ENCODE measurements around the gene SIGLEC9.

The SIGLEC9 gene

DNA sequence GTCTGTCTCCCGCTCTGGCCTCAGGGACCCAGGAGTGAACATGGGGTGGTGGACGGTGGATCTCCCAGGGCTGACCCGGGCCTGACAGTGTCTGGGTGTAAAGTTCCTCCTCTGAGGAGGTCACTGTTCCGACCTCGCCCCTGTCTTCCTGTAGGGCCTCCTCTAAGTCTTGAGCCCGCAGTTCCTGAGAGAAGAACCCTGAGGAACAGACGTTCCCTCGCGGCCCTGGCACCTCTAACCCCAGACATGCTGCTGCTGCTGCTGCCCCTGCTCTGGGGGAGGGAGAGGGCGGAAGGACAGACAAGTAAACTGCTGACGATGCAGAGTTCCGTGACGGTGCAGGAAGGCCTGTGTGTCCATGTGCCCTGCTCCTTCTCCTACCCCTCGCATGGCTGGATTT, at the start of gene SIGLEC9:
SIGLEC9 (plus strand) TSS at position 178 of the 400 bp plus-strand sequence; CDS start at position 247, 69 bp downstream.
- DNase-seq (ENCODE audit: low read depth in 2 of 2): no peak

DNA sequence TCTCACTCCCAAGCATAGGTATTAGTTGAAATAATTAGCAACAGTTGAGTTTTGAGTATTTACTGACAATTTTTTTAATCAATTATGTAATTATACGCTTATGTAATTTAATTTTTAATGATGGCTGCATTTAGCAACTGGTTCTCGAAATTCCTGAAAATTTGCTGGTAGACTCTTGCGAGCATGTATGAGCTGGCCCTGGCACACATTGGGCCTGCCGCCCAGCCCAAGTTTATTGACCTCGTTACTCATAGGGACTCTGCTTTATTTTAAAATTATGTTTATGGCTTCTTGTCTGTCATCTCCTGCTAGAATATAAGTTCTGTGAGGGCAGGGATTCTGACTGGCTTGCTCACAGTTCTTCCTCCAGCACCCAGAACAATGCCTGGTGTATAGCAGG, 48.7 kb upstream of the SIGLEC9 start:
- DNase-seq (ENCODE audit: low read depth in 2 of 2): no peak

GRCh38 chr19:51076631-51077213, 48.0 kb upstream of the SIGLEC9 start:
- DNase-seq (ENCODE audit: low read depth in 2 of 2): no peak

GRCh38 chr19:51078104-51078503, 46.6 kb upstream of the SIGLEC9 start:
- DNase-seq (ENCODE audit: low read depth in 2 of 2): no peak

- DNase-seq (ENCODE audit: low read depth in 2 of 2): no peak
Observed at GRCh38 chr19:51078731-51079130, 46.0 kb upstream of the SIGLEC9 start.

GRCh38 chr19:51079481-51080110, 45.1 kb upstream of the SIGLEC9 start:
- DNase-seq (ENCODE audit: low read depth in 2 of 2): no peak

GRCh38 chr19:51081476-51081875, 43.2 kb upstream of the SIGLEC9 start:
- no peak for DNase-seq (ENCODE audit: low read depth in 2 of 2)

- no peak for DNase-seq (ENCODE audit: low read depth in 2 of 2)
Observed at GRCh38 chr19:51082611-51083010, 42.1 kb upstream of the SIGLEC9 start, which contains the start of gene KLK14. Gene KLK14, minus strand, starts transcription at chr19:51082887. Its CDS starts 273 bp downstream, at chr19:51082614.

DNA sequence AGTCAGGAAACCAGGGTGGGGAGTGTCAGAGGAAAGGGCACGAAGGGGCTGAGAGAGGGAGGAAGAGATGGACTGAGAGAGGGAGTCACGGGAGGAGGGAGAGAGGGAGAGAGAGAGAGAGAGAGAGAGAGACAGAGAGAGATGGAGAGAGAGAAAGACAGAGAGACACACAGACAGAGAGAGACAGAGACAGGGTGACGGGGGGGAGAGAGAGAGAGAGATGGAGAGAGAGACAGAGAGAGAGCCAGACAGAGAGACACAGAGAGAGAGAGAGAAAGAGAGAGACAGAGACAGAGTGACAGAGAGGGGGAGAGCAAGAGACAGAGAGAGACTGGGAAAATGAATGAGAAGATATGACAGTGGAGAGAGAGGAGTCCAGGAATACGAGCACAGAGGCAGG, 41.5 kb upstream of the SIGLEC9 start:
- no peak for DNase-seq (ENCODE audit: low read depth in 2 of 2)

GRCh38 chr19:51083783-51084182, 40.9 kb upstream of the SIGLEC9 start:
- no peak for DNase-seq (ENCODE audit: low read depth in 2 of 2)

GRCh38 chr19:51084505-51084904, 40.2 kb upstream of the SIGLEC9 start:
- no peak for DNase-seq (ENCODE audit: low read depth in 2 of 2)

GRCh38 chr19:51086153-51086850, 38.4 kb upstream of the SIGLEC9 start:
- DNase-seq (ENCODE audit: low read depth in 2 of 2): no peak

DNA sequence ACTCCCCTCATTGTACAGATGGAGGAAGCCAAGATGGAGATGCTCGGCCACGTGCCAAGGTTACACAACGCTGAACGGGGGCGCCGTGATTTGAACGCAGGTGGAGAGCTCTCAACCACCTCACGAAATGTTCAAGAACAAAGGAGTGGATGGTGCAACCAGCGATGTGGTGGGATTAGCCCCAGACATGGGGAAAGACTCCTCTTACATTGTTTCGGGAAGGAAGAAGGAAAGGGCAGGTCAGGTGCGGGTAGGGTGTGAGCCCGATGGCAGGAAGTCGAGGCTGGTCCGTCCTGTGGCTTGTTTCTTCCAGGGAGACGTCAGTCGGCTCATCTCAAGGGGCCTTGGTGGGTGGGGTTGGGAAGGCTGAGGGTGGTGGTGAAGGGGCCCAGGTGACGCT, 34.9 kb upstream of the SIGLEC9 start:
- DNase-seq (ENCODE audit: low read depth in 2 of 2): no peak

DNA sequence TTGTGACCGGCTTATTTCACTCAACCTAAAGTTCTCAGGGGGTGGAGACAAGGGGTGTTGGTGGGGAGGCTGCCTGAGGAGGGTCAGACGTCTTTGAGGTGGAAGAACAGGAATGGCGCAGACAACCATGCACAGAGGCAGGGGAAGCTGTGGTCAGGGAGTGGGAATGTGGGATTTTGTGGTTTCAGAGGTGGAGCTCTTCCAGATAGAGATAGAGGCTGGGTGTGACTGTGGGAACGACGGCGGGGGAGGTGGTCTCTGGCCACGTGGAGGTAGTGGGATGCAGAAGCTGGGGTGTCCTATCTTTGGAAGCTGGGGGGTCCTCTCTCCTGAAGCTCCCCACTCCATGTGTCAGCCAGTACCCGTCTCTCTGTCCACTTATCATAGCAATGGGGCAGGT, 34.2 kb upstream of the SIGLEC9 start:
- no peak for DNase-seq (ENCODE audit: low read depth in 2 of 2)

DNA sequence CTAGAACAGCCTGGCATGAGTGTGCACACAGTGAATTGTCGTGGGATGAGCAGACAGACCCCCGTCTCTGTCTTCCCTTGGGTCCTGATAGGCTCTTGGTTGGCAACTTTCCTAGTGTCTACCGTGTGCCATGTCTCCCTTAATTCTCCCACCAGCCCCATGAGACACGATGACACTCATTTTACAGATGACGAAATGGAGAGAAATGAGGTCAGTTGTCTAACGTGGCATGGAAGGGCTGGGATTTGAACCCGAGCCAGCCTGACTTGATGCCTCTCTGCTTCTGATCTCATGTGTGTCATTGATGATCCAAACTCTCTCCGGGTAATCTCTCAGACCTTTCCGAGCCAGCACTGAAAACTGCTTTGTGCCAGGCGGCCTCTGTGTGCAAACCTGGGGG, 33.6 kb upstream of the SIGLEC9 start:
- no peak for DNase-seq (ENCODE audit: low read depth in 2 of 2)

GRCh38 chr19:51091895-51092873, 32.5 kb upstream of the SIGLEC9 start:
- DNase-seq (ENCODE audit: low read depth in 2 of 2): no peak

GRCh38 chr19:51093101-51093500, 31.6 kb upstream of the SIGLEC9 start:
- DNase-seq (ENCODE audit: low read depth in 2 of 2): no peak

GRCh38 chr19:51093510-51094345, 31.0 kb upstream of the SIGLEC9 start:
- DNase-seq (ENCODE audit: low read depth in 2 of 2): no peak

DNA sequence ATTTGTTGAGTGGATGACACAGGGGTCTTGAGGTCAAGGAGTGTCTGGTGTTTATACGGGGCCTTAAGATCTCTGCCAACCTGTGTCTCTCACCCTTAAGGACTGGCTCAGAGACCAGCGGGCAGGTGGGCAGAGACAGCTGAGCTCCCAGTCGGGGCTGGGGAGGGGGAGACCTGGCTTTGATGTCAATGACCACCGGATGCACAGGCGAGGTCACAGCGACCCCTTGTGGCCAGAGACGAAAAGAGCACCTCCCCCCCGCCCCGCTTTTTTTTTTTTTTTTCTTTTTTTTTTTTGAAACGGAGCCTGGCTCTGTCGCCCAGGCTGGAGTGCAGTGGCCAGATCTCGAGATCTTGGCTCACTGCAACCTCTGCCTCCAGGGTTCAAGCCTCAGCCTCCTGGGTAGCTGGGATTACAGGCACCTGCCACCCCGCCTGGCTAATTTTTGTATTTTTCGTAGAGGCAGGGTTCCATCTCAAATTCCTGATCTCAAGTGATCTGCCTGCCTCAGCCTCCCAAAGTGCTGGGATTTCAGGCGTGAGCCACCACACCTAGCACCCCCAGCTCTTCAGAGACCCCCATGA, 29.9 kb upstream of the SIGLEC9 start:
- DNase-seq (ENCODE audit: low read depth in 2 of 2): no peak

DNA sequence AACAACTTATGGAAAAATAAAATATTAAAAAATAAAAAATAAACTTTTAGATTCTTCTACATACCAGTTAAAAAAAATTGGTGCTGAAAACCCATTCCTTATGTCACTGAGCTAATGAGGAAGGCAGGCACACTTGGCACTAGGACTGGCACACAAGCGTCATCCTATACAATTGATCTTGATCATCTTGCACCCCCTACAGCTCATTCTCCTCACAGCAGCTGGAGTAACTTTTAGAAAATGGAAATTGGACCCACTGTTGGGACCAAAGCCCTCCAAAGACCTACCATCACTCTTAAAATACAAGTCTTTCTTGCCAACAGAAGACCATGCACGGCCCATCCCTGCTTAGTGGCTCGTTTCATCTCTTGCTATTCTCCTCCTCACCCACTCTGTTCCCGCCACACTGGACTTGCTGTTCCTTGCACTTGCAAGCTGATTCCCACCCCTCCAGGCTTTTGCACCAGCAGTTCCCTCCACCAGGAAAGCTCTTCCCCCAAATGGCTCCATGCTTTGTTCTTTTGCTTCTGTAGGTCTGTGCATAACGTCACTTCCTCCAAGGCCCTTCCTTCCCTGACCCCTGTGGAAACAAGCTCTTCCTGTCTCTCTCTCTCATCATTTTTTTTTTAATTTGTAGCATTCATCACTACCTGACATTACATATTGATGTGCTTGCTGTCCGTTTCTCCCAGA, 28.1 kb upstream of the SIGLEC9 start:
- DNase-seq (ENCODE audit: low read depth in 2 of 2): no peak

Measured in stimulated activated CD4-positive, alpha-beta T cell treated with anti-CD3 and anti-CD28 coated beads, Interleukin-12 subunit alpha, Interleukin-12 subunit beta, amount 100 ng/mL, for 24 hours (primary cell).